Heart left ventricle (tissue), 16 donors: Measurements from ENCODE around the gene ZNF775. TPM values are rescaled to one million over a fixed set of nuclear protein-coding genes. Genes with fewer than 3 reads are reported as not detected.
A peak's percentile ranks its signal among the peaks of the same experiment; 100 is the strongest.

ENCODE experiments used
- ATAC-seq, 4 donors: fragments of 200-7000 bp; cut with Tn5 transposase; one replicate each; pipeline ENCODE4 v1.9.1; 2020 to 2022; ENCODE audit warnings: moderate library complexity in 4 of 4, mild to moderate bottlenecking in 3 of 4, moderate number of reproducible peaks in 1 of 4
- DNase-seq, 5 donors: peaks; one replicate each; pipeline ENCODE4 v3.0.0-alpha.2; 2020
- H3K27ac ChIP-seq, 12 donors: fragments of 200-600 bp; sonication (generic) in 4 of 12; one replicate each; pipeline versions ENCODE4 v1.5.0 to v1.8.0; 2016 to 2022; ENCODE audit warnings: mild to moderate bottlenecking in 2 of 12
- H3K27me3 ChIP-seq, 9 donors: fragments of 200-600 bp; sonication (generic) in 2 of 9; one replicate each; pipeline versions ENCODE4 v1.5.1 to v1.8.0; 2016 to 2022; ENCODE audit warnings: mild to moderate bottlenecking in 3 of 9
- H3K36me3 ChIP-seq, 9 donors: fragments of 200-600 bp; sonication (generic) in 2 of 9; one replicate each; pipeline versions ENCODE4 v1.5.0 to v1.8.0; 2018 to 2022; ENCODE audit warnings: mild to moderate bottlenecking in 2 of 9
- H3K4me1 ChIP-seq, 12 donors: fragments of 200-600 bp; sonication (generic) in 4 of 12; one replicate each; pipeline versions ENCODE4 v1.5.0 to v1.8.0; 2016 to 2022; ENCODE audit warnings: mild to moderate bottlenecking in 3 of 12
- H3K4me3 ChIP-seq, 12 donors: fragments of 200-600 bp; sonication (generic) in 4 of 12; one replicate each; pipeline versions ENCODE4 v1.5.0 to v1.8.0; 2017 to 2022; ENCODE audit warnings: mild to moderate bottlenecking in 9 of 12, moderate library complexity in 4 of 12
- H3K9me3 ChIP-seq, 12 donors: fragments of 200-600 bp; sonication (generic) in 4 of 12; one replicate each; pipeline versions ENCODE4 v1.5.0 to v1.8.0; 2016 to 2022; ENCODE audit warnings: mild to moderate bottlenecking in 1 of 12
- CTCF ChIP-seq, 12 donors: fragments of 200-600 bp; sonication (generic) in 4 of 12; IDR thresholded peaks; one replicate each; pipeline versions ENCODE4 v1.5.0 to v1.8.0; 2018 to 2022; ENCODE audit warnings: antibody characterized with exemption in 12 of 12, mild to moderate bottlenecking in 5 of 12
- POLR2A ChIP-seq, 2 donors: fragments of 450-650 bp; IDR thresholded peaks; one replicate each; pipeline ENCODE4 v1.6.1; 2017; ENCODE audit warnings: antibody characterized with exemption in 2 of 2, mild to moderate bottlenecking in 2 of 2, moderate library complexity in 2 of 2
- WGBS, 4 donors: extraction: QIAGEN DNeasy Blood & Tissue Kit in 2 of 4; methylation state at CpG; one replicate each; pipeline versions ENCODE4 v1.1.5 to v1.1.7; 2013 to 2018; 5-methylcytosine and 5-hydroxymethylcytosine counted together
- intact Hi-C, 10 donors: fragments of 100-400 bp; cut with DNase I; formaldehyde crosslinking; loops; one replicate each; pipeline versions ENCODE4 v1.11.1 to v1.14.2; 2022
- polyA plus RNA-seq, 2 donors: library from polyadenylated mRNA; stranded (reverse); fragments of 200-250 nt; gene quantifications; one replicate each; pipeline ENCODE4 v1.2.3, GENCODE V29; 2013
- total RNA-seq, 9 donors: library from RNA; depleted of rRNA in 2 of 9; stranded (reverse); fragments of >200 nt in 2 of 9; fragmentation: NEBNext Ultra II Directional in 3 of 9; extraction: Animal tissue kit (Norgen Biotek cat#: 25700) in 3 of 9; gene quantifications; one replicate each; pipeline versions ENCODE4 v1.1.0 to v1.2.4, GENCODE V29; 2016 to 2023
- donor health status: ischemic (EF 13 %, LVEDD 7.1; RV severe dilation, severe dysfunction).
- donor health status: healthy with polysubstance abuse.
- donor health status: DM: no; HTN: yes; CAD: no.
- donor health status: DM: no; HTN: no; CAD: no.
- donor health status: ischemic (EF 25% LVEDD 6.9; RV normal size, moderate dysfunction).
- donor health status: ischemic (EF 25% LVEDD 5.7; RV mildly dilated, moderate dysfunction).
- donor health status: healthy.
- donor health status: DM: yes; HTN: yes; CAD: no.
- donor health status: ischemic (EF 35%, LVEDD 5.7; RV mildly dilated, moderate dysfunction).
- donor health status: nonischemic (EF 11% LVEDD 7.7; RV severe dilation, severe dysfunction).
- donor health status: DM: yes; HTN: yes; CAD: no.
- donor health status: PGD.
- donor health status: ischemic (EF 29% LVEDD 5.4; RV normal size, mild dysfunction).
- donor health status: nonischemic (EF 23%, LVEDD 6.1; RV moderate dilation, normal function).

The ZNF775 gene
- total and polyA plus RNA-seq, 11 donors, result 1.8 to 5.0 (median 3.3) TPM

DNA sequence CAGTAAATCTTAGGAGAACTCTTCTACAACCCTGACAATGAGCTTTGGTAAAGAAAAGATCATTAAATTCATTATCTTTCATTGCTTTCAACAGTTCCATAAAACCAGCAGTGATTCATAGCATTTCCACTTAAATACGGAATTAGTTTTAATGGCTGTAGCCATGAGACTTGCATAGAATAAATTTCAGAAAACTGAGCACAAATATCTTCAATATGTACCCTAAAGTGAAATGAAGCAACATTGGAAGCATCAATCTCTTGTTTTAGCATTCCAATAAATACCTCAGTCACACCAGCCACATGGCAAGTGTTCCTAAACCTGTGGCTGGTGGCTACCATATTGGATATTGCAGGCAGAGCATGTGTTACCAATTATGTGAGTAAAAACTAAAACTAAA, 34.1 kb upstream of the ZNF775 start:
- no peaks in the 10 kb centered on the region for H3K36me3 ChIP-seq
- intact Hi-C loops, result no loop called here
- H3K27ac ChIP-seq, result no peak overlapping the region
- no peak overlapping the region for H3K4me3 ChIP-seq
- WGBS, 4 donors, result 74 to 88% (median 86%) methylated on average over 1 of the region's 1 CpG
- ATAC-seq (no peak), DNase-seq (no peak)
- TF ChIP-seq POLR2A (IDR thresholded peaks at IDR 0.05), result no peak
- TF ChIP-seq CTCF (IDR thresholded peaks at IDR 0.05), result no peak
- peaks cover 0 to 10% (median 2%) of the 10 kb centered on the region in 12 donors for H3K9me3 ChIP-seq
- H3K4me1 ChIP-seq, result peaks cover 0 to 20% (median 7%) of the 10 kb centered on the region in 12 donors
- peaks cover 0 to 42% (median 7%) of the 10 kb centered on the region in 9 donors for H3K27me3 ChIP-seq

GRCh38 chr7:150346922-150347321, 32.2 kb upstream of the ZNF775 start:
- TF ChIP-seq POLR2A (IDR thresholded peaks at IDR 0.05), result no peak
- TF ChIP-seq CTCF (IDR thresholded peaks at IDR 0.05), result no peak
- Histone ChIP-seq H3K27me3 (peaks cover 0 to 23% (median 0%) of the 10 kb centered on the region in 9 donors), H3K4me3 (no peak overlapping the region), H3K9me3 (peaks cover 0 to 10% (median 2%) of the 10 kb centered on the region in 12 donors), H3K27ac (no peak overlapping the region), H3K36me3 (no peaks in the 10 kb centered on the region), H3K4me1 (peaks cover 0 to 2% (median 0%) of the 10 kb centered on the region in 12 donors)
- WGBS, 4 donors, result 90 to 94% (median 93%) methylated on average over 5 of the region's 5 CpGs
- no peak for DNase-seq
- intact Hi-C loops, result no loop called here
- ATAC-seq, result no peak

DNA sequence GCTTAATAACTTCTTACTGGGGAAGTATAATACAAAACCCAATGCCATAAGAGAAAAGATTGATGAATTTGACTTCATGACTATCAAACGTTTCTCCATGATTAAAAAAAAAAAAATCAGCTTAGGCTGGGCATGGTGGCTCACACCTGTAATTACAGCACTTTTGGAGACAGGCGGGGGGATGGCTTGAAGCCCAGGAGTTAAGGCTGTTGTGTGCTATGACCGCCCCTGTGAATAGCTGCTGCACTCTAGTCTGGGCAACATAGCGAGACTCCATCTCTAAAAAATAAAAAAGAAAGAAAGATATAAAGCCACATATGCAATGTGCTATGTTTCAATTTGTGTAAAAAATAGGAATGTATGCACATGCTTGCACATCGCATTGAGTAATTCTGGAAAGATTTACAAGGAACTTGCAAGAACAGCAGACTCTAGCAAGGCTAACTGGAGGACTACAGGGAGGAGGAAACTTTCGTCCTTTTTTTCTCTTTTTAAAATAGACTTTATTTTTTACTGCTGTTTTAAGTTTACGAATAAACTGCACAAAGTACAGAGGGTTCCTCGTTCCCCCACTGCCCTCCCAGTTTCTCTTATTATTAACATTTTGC, 27.4 kb upstream of the ZNF775 start:
- H3K36me3 ChIP-seq, result no peaks in the 10 kb centered on the region
- TF ChIP-seq POLR2A (IDR thresholded peaks at IDR 0.05), result no peak
- TF ChIP-seq CTCF (IDR thresholded peaks at IDR 0.05), result no peak
- H3K27ac ChIP-seq, result no peak overlapping the region
- intact Hi-C loops, result loop anchor here in 1 of 10 donors (10.0 kb wide), 1 partner anchor 423 kb away; no protein-coding TSS in a partner anchor
- H3K27me3 ChIP-seq, result peaks cover 0 to 6% (median 0%) of the 10 kb centered on the region in 9 donors
- DNase-seq (no peak), ATAC-seq (no peak)
- H3K4me1 ChIP-seq, result peaks cover 0 to 2% (median 0%) of the 10 kb centered on the region in 12 donors
- H3K9me3 ChIP-seq, result no peaks in the 10 kb centered on the region
- no peak overlapping the region for H3K4me3 ChIP-seq
- WGBS, 4 donors, result 76 to 81% (median 78%) methylated on average over 8 of the region's 8 CpGs

DNA sequence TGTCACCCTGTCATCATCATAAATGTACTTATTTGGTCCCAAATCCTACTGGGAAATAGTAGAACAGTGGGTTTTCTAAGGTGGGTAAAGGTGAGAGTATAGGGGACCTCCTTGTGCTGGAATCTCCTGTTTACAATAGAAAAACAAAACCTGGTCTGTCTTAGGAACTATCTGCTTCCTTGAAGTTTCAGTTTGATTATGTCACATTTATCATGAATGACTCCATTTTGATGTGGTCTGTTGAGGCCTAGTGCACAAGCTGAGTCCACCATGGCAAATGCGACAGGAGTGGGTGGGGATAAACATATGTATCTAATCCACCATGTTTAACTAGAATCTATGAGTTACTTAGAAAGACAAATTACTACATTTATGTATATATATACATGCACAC, 23.5 kb upstream of the ZNF775 start:
- intact Hi-C loops, result loop anchor here in 9 of 10 donors (1.0 to 10.0 kb wide), 4 partner anchors 65 to 419 kb away; no protein-coding TSS in a partner anchor
- H3K4me1 ChIP-seq, result peaks cover 0 to 12% (median 0%) of the 10 kb centered on the region in 12 donors
- no peak overlapping the region for H3K4me3 ChIP-seq
- H3K27ac ChIP-seq, result peak overlapping the region in 1 of 12 donors; percentile 53
- no peaks in the 10 kb centered on the region for H3K9me3 ChIP-seq
- WGBS, 4 donors, result 69 to 93% (median 90%) methylated on average over 1 of the region's 1 CpG
- DNase-seq (no peak), ATAC-seq (no peak)
- no peaks in the 10 kb centered on the region for H3K27me3 ChIP-seq
- no peak for TF ChIP-seq CTCF (IDR thresholded peaks at IDR 0.05)
- no peak for TF ChIP-seq POLR2A (IDR thresholded peaks at IDR 0.05)
- H3K36me3 ChIP-seq, result no peaks in the 10 kb centered on the region
